ENCODE results near the gene SEC14L3.
A peak's percentile ranks its signal among the peaks of the same experiment; 100 is the strongest.

Gene SEC14L3

DNA sequence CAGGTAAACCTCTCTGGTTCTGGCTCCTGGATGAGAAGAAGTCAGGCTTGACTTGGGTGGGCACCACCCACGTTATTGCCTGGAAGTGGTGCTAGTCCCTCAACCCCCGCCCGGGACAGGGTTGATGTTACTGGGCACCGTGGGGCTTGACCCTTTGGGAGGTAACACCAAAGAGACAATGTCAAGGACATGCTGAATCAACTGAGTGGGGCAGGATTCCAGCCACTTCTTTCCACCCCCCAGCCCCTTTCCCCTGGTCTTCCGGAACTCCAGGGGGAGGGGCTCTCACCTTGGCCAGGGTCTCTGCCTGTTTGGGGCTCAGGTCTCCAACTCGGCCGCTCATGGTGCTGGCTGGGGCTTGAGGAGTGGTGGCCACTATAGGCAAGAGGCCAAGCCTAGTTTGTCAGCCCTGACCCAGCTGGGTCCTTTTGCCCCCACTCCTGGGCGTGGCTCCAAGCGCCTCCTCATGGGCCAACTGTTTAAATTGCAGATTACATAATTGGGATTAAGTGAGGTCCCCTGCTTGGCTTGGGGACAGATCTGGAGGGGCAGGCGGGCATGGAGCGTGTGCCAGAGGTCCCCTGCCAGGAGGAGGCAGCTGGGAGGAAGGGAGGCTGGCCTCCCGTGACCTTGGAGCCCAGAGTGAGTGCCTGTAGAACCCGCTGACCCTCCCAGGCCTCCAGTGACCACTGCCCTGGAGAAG lies at the start of gene SEC14L3:
Gene SEC14L3 (minus strand): TSS at position 402 of the 703 bp plus-strand sequence. CDS start 59 bp downstream, at position 343.
- no peak for DNase-seq

DNA sequence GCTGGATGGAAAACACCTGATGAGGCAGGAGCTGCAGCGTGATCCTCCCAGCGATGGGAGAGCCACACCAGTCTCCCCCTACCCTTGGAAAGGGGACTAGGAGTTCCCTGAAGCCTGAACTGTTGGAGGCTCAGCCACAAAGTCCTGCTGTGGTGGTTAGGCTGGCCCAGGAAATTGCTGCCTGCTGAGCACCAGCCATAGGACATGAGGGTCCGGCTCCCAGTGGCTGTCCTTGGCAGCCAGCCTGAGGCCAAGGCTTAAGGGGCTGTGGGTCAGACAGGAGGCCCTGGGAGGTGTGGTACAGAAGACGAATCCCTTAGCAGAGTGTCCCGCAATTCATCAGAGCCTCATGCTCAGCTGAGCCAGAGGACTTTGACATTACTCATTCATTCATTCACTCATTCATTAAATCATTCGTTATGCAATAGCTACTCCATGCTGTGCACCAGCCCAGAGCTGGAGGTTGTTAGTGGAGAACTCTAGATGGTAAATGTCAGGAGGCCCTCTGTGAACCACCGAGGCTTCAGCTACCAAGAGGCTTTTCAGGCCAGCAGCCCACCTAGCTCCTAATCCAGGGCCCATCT lies 48.1 kb upstream of the SEC14L3 start:
- no peak for DNase-seq

DNA sequence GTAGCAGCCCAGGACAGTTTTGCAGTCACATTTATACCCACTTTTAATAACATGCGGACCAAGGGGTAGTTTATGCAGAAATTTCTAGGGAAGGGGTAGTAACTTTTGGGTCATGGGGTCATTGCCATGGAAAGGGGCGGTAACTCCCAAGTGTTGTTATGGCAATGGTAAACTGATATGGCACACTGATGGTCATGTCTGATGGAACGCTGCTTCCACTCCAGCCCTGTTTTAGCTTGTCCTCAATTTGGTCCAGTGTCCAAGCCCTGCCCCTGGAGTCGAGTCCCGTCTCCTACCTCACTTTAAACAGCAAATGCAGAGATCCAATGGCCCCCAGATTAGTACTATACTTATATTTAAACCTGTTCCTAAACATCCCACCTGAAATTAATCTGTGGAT lies 44.9 kb upstream of the SEC14L3 start:
- no peak for DNase-seq

DNA sequence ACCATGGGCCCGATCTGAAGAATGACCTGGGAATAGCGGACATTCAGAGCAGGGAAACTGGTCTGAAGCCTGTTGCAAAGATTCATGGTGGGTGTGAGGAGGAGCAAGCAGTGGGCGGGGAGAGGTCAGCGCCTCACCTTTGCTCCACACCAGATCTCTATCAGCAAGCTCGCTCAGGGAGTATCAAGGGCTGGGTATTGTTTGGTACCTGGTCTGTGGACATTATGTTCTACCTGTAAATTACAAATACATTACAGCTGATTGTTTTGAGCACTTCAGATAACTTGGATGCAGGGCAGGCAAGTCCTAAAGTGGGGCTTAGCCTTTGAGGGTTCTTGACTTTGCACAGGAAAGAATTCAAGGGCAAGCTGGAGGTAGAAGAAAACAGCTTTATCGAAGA lies 44.5 kb upstream of the SEC14L3 start:
- DNase-seq, result no peak

DNA sequence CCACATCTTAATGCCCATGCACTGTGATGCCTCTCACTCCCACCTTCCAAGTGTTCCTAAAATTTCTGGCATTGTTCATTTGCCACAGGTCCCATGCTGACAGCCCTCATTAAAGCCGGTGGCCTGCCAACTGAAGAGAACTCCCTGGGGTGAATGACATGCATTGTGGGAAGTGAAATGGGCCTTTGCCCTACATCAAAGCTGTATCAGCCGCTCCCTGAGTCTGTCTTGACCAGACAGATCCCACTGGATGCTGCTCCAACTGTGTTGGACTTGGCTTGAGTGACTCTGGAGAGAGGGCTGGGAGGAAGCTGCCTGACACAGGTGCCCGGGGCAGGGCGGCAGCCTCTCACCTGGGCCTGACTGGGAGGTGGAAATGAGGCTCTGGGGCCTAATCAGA lies 42.4 kb upstream of the SEC14L3 start:
- DNase-seq, result no peak

DNA sequence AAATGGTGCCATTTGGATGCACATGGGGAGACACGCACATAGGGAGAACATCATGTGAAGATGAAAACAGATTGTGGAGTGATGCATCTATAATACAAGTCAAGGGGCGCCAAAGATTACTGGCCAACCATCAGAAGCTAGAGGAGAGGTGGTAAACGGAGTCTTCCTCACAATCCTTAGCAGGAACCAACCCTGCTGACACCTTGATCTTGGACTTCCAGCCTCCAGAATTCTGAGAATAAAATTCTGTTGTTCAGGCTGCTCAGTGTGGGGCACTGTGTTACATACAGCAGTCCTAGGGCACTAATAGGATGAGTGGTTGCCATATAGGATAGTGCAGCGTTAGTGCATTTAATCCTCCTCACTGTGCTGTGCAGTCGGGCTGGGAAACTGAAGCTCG lies 41.6 kb upstream of the SEC14L3 start:
- no peak for DNase-seq

DNA sequence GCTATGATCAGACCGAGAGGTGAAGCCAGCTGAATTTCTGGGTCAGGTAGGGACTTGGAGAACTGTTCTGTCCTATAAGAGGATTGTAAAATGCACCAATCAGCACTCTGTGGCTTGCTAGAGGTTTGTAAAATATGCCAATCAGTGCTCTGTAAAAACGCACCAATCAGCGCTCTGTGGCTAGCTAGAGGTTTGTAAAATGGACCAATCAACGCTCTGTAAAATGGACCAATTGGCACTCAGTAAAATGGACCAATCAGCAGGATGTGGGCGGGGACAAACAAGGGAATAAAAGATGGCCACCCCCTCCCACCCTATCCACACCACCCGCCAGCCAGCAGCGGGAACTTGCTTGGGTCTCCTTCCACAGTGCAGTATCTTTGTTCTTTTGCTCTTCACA lies 40.1 kb upstream of the SEC14L3 start:
- no peak for DNase-seq

DNA sequence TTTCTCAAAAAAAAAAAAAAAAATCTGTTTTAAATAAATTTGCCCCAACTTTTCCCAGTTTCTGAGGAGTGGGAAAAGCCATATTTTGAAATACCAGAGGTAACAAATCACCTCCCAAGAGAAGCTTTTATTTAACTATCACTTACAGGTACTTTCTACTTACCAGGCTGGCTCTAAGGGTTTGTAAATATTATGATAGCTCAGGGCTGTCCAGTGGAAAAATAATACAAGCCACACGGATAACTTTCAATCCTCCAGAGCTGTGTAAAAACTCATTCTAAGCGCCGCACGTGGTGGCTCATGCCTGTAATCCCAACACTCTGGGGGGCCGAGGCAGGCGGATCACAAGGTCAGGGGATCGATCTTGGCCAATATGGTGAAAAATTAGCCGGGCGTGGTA lies 39.3 kb upstream of the SEC14L3 start:
- DNase-seq, result no peak

DNA sequence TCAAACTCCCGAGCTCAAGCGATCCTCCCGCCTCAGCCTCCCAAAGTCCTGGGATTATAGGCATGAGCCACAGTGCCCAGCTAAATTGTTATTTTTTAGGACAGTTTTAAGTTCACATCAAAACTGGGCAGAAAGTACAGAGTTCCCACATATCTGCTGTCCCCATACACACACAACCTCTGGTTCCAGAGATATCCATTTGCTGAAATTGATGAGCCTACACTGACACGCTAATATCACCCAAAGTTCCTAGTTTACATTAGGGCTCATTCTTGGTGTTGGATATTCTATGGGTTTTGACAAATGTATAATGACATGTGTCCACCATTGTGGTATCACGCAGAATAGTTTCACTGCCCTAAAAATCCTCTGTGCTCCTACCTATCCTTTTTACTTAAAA lies 36.4 kb upstream of the SEC14L3 start:
- no peak for DNase-seq

DNA sequence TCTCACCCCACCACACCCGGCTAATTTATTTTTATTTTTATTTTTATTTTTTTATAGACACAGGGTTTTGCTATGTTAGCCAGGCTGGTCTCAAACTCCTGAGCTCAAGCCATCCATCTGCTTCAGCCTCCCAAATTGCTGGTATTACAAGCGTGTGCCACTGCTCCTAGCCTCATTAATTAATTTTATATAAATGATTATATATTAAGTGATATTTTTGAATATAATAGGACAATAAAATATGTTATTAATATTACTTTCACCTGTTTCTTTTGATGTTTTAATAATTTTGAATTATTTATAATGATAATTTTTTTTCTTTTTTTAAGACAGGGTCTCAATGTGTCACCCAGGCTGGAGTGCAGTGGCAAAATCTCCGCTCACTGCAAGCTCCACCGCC lies 35.9 kb upstream of the SEC14L3 start:
- DNase-seq, result no peak

DNA sequence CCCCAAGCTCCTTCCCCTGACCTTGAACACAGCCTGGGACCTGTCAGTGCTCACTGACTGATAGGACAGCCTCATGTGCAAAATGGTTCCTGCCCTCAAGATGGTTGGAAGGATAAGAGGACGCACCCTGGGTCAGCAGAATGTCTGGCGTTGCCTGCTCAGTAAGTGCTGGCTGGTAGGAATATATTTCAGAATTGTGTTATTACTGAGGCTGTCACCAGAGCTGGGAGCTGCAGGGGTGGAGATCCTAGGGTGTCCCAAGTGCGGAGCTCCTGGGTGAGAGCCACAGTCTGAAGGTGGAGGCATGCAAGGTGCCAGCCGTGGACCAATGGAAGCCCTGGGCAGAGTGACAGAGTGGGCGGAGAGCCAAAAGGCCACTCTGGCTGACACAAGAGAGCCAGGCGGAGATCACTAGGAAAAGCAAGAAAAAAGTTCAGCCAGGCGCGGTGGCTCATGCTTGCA lies 34.7 kb upstream of the SEC14L3 start:
- DNase-seq, result no peak

DNA sequence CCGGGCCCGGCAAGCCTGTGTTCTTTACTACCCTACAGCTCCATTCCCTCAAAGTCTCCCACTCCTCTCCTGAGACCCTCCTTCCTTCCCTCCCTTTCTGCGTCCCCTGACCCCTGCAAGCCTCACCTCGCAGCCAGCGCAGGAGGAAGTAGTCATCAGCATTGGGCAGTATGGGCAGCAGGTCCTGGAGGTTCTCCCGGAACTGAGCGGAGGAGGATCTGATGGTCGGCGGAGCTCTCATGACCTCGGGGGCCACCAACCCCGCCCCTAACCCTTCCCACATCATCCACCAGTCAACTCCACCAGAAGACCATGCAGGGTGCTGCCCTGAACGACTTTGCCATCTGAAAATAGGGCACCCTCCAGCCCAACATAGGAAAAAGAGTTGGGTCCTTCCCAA lies 31.7 kb upstream of the SEC14L3 start:
- DNase-seq, result no peak

DNA sequence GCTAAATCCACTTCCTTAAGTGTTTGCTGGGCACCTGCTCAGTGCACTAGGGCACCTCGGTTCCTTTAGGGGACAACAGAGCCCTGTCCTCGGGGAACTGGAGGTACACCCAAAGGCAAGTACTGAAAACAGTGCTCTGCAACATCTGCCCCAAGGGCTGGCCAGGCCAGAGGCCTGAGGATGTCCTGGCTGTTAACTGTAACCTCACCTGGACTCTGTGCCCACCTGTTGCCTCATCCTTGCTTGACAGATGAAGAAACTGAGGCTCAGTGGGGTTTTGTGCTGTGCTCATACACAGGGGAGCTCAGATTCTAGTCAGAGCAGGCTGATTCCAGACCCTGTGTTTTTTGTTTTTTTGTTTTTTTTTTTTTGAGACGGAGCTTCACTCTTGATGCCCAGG lies 31.1 kb upstream of the SEC14L3 start:
- DNase-seq, result no peak

DNA sequence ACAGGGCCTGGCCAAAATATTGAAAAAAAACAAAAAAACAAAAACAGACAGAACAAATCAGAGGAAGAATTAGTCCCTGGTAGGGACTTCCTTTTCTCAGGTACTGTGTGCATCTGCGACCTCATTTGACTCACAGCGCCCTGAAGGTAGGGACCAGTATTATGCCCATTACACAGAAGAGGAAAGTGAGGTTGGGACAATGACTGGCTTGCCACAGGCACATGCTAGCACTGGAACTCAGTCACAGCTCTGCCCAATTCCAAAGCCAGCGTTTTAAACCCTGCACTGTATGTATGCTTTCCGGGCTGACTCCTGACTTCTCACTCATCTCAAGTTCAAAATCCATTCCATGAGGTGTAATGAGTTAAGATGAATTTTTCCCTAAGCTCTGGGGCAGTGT lies 30.3 kb upstream of the SEC14L3 start:
- no peak for DNase-seq

DNA sequence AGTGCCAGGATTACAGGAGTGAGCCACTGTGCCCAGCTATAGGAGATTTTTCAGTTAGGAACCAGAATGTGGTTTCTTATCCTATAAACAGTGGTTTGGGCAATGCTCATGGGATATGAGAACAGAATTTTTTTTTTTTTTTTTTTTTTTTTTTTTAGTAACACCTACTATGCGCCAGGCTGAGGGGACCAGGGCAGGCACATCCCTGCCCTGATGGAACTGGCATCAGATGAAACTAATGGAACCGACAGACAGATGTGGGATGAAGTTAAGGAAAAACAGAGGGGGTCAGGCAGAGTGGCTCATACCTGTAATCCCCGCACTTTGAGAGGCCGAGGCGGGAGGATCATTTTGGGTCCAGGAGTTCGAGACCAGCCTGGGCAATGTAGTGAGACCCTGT lies 28.8 kb upstream of the SEC14L3 start:
- no peak for DNase-seq

DNA sequence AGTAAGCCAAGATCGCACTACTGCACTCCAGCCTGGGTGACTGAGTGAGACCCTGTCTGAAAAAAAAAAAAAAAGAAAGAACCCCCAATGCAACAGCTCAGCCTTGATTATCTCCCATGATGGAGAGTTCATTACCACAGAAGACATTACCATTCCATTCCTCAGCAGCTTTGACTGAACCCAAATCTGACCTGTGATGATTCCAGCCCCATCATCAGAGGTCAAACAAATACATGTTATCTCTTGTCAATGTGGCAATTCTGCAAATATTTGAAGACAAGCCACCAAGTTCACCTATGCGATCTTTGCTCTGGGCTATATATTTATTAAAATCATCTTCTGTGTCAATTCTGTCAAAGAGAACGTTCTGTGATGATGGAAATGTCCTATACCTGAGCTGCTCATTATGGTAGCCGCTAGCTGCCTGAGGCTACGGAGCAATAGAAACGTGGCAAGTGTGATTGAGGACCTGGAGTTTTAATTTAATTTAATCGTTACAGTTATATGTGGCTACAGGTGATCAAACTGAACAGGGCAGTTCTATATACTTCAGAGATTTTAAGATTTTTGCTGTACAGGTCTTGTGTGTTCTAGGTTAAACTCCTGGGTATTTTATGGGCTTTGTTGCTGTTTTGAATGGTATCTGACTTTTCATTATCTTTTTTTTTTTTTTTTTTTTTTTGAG lies 25.8 kb upstream of the SEC14L3 start:
- no peak for DNase-seq

DNA sequence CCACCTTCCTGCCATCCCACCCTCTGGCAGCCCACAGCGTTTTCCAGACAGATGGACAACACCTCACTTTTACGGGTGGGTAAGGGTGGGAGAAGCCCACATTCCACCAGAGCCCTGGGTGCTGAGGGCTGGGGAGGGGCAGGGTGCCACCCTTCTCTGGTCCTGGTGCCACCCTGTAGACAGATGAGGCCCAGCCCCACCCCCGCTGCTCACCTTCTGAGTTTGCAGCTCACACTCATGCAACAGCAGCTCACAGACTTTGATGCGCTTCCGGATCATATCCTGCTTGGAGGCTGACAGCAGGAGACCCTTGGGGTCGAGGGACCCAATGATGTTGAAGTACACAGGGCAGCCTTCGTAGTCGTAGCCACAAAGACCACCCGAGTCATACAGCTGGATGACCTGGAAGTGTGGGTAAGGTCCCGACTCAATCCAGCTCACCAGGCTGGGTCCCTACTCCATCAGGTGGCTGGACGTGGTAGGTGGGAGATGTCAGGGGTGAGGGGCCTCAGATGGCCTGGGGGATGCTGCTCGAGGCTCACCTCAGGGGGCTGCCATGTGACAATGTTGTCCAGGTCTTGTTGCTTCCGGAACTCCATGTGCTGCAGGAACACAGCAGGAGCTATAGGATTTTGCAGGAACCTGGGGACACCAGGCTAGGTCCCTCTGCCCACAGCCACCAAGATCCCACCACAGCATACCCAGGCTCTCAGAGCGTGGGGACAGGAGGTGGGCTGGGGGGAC lies 23.4 kb upstream of the SEC14L3 start:
- DNase-seq, result no peak

DNA sequence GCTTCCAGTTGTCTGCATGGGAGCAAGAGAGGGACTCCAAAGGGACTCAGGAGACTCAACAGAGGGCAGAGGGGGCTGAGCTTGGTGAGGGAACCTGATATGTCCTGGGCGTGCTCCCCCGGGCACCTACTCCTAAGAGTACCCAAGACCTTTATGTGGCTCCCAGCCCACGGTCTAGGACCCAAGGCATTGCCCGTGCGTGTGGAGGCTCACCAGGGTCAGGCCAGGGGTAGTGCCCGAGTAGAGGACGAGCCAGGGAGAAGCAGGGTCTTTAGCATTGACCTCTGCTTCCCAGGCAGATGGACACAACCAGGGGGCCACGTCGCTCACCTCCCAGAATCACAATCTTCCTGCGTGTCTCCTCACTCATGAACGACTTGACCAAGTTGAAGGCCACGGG lies 20.3 kb upstream of the SEC14L3 start:
- DNase-seq, result no peak

DNA sequence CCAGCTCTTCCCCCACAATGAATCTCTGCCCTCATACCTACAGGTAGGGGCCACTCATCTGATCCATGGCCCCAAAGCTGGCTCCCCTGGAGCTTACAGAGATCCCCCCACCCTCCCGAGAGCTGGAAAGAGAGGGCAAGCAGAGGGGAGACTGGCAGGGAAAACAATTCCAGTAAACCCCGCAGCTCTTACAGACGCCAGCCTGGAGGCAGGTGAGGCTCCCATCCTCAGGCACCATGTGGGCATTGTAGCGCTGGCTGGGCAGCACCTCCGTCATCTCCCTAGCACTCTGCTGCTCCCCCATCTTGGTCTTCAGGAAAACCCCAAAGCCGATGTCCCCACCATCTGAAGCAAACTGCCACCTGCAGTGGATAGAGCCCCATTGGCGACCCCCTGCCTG lies 19.6 kb upstream of the SEC14L3 start:
- DNase-seq, result no peak

DNA sequence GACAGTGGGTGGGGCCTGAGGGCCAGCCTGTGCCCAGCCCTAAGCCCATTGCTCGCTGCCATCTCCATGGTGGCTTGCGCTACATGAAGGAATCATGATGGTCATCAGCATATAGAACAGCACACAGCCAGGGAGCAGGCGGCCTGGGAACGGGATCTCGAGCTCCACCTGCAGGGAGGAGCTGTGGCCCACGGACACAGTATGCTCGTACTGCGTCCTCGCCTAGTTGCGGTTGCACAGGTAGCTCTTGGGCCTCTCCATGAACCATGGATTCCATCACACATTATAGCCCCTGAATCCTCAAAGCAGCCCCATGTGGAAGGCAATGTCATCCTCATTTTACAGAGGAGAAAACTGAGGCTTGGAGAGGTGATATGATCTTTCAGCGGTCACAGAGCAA lies 18.6 kb upstream of the SEC14L3 start:
- peak; percentile 2 to 7 for DNase-seq

DNA sequence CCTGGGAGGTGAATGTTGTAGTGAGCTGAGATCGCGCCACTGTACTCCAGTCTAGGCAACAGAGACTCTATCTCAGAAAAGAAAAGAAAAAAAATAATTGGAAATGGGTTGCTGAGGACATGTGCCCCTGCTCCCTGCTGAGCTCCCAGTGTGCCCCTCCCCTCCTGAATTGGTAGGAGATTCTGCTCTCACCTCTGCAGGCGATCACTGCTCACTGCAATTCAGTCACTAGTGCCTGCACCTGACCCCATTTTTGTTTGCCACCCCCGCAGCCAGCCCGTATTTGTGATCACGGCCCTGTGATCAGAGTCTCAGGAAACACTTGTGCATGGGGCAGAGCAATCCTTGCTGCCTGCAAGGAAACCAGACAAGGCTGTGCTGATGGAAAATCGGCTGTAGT lies 16.3 kb upstream of the SEC14L3 start:
- DNase-seq, result no peak

DNA sequence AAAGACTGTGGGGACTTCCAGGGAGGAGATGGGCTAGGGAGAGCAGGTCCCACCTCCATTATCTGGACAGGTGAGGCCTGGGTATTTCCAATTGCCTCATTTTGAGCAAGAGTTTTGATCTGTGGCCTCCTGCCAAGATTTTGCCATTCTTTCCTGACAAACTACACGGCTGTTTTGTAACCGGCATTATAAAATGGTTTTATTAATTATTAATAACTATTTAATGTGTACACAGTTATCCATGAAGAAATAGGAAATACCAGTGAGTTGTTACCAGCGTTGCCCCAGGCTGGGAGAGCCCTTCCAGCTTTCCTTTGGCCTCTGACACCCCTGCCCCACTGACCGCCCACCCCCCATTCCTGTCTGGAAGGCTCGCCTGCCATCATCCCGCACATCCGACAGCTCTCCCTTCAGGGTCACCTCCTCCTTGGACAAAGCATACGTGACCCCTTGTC lies 14.9 kb upstream of the SEC14L3 start:
- no peak for DNase-seq

DNA sequence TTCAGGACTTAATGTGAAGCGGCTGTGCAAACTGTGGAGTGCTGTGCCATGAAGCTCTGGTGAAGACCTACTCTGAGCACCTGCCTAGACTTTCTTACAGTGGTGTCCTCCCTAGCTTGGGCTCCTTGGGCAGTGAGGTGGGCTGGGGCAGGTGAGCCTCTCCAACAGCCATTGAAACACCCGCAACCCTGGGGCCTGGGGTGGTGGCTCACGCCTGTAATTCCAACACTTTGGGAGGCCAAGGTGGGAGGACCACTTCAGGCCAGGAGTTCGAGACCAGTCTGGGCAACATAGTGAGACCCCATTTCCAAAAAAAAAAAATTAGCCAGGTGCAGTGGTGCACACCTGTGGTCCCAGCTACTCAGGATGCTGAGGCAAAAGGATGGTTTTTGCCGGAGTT lies 14.3 kb upstream of the SEC14L3 start:
- no peak for DNase-seq

All from Kasumi-1 (cell line).